ENCODE measurements around the gene CNTFR.

The CNTFR gene

GRCh38 chr9:34558919-34559623, 30.5 kb downstream of the CNTFR start:
- in situ Hi-C loops (cut with HindIII; ENCODE audit: low pct_unique_long_range_greater_than_20kb, low sequenced_read_pairs) = no loop called here
- DNase-seq (ENCODE audit: low read depth in 1 of 2, low spot score in 1 of 2) = no peak

DNA sequence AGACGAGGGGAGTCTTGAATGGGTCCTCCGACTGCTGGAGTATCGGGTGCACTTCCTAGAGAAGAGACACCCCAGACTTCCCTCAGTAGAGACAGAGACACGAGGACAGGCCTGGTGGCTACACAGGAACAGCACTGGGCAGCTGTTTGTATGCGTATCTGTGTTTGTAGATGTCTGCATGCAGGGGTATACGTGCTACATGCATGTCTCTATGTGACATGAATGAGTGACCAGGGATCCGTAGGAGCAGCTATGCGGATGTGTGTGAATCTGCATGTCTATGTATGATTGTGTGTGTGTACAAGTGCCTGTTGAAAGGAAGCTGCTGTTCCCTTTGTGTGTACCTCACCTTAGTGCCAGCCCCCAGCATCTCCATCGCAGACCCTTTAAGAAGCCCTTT, 31.2 kb downstream of the CNTFR start:
- in situ Hi-C loops (cut with HindIII; ENCODE audit: low pct_unique_long_range_greater_than_20kb, low sequenced_read_pairs) = no loop called here
- no peak for TF ChIP-seq JUND (IDR thresholded peaks at IDR 0.05; ENCODE audit: low read depth)
- DNase-seq (ENCODE audit: low read depth in 1 of 2, low spot score in 1 of 2) = no peak

More at GRCh38 chr9:34558919-34559623, 30.5 kb downstream of the CNTFR start:
- TF ChIP-seq JUND (IDR thresholded peaks at IDR 0.05; ENCODE audit: low read depth) = no peak

DNA sequence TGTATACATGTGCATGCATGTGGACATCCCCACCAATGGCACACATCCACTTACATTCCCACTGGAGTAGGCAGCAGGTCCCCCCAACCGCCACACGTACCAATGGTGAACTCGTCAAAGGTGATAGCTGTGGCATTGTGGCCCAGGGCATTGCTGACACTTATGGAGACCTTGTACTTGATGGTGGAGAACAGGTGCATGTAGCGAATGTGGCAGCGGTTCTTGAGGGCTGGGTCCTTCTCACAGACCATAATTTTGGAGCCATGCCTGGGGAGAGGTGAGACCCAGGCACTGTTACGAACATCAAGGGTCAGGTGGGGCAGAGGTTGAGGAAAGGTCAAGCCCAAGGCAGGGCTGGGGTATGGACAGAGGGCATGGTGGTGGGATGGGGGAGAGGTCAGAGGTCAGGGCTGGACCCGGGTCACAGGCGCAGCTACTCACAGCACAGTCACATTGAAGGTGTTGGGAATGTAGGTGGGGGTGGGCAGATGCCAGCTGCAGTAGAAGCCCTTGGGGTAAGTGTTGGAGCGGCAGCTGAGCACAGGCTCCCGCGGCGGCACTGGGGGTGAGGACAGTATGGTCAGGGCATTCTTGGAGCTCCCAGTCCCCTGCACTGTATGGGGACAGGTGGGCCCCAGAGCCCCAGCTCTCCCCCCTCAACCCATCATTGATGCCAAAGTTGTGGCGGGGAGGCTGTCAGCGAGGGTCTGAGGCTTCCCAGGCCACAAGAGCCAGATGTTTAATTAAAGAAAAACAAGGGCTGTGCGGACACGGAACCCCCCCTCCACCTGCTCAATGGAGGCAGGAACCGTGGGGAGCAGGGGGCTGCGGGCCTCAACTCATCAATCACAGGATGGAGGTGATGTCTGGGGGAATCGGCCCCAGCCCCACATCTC, 31.9 kb downstream of the CNTFR start:
- TF ChIP-seq JUND (IDR thresholded peaks at IDR 0.05; ENCODE audit: low read depth) = no peak
- in situ Hi-C loops (cut with HindIII; ENCODE audit: low pct_unique_long_range_greater_than_20kb, low sequenced_read_pairs) = no loop called here
- DNase-seq (ENCODE audit: low read depth in 1 of 2, low spot score in 1 of 2) = no peak

DNA sequence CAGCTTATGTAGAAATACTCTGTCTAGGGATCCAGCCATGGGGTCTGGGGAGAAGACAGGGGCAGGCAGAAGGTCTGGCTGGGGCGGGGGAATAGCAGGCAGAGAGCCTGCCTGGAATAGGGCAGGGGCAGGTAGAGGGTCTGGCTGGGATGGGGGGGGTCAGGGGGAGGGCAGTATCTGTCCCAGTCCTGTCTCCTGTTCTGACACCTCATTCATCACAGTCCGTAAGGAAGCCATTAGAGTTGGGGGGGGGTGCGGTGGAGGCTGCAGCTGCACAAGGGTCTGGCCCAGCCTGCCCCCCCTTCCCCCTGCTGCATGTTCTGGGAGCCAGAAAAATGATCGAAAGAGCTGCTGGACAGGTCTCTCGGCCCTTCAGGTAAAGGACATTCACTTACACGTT, 32.6 kb downstream of the CNTFR start:
- no peak for DNase-seq (ENCODE audit: low read depth in 1 of 2, low spot score in 1 of 2)
- TF ChIP-seq JUND (IDR thresholded peaks at IDR 0.05; ENCODE audit: low read depth) = no peak
- in situ Hi-C loops (cut with HindIII; ENCODE audit: low pct_unique_long_range_greater_than_20kb, low sequenced_read_pairs) = no loop called here

DNA sequence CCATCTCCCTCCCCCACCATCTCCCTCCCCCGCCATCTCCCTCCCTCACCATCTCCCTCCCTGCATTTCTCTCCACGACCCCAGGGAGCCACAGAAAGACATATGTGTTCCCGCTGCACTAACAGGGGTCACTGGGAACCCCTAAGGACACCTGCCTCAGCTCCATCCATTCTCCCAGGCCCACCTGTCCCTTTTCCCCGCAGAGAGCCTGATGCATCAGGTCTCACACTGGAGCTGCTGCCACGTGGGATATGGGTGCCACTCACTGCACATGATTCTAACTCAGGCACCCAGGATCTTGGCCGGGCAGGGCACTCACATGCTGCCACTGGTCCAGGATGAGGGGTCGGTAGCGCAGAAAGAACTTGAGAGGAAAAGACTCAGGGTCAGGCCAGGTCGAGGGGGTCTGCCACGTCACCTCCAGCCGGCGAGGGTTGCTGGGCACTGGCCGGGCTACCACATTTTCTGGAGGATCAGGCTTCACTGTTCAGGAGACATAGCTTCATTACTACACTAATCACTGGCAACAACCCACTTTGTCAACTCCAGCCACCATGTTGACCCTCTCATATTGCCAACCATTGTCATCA, 33.5 kb downstream of the CNTFR start:
- no peak for TF ChIP-seq JUND (IDR thresholded peaks at IDR 0.05; ENCODE audit: low read depth)
- in situ Hi-C loops (cut with HindIII; ENCODE audit: low pct_unique_long_range_greater_than_20kb, low sequenced_read_pairs) = no loop called here
- DNase-seq (ENCODE audit: low read depth in 1 of 2, low spot score in 1 of 2) = no peak

GRCh38 chr9:34555500-34555899, 34.0 kb downstream of the CNTFR start:
- no peak for DNase-seq (ENCODE audit: low read depth in 1 of 2, low spot score in 1 of 2)
- in situ Hi-C loops (cut with HindIII; ENCODE audit: low pct_unique_long_range_greater_than_20kb, low sequenced_read_pairs) = no loop called here
- TF ChIP-seq JUND (IDR thresholded peaks at IDR 0.05; ENCODE audit: low read depth) = no peak

DNA sequence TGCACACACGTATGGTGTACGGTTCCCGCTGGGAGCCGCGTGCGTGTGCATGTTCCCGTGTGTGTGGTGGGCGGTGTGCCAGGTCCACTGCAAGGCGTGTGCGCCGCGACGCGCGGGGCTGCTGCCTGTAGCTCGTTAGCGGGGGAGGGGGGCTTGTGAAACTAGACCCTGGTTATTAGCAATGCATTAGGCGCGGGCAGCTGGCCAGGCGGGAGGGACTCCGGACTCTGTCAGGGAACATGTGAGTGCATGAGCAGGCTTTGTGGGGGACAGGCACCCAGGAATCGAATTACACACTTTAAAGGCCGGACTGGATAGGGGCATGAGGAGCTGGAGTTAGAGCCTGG, 34.5 kb downstream of the CNTFR start:
- no peak for DNase-seq (ENCODE audit: low read depth in 1 of 2, low spot score in 1 of 2)
- in situ Hi-C loops (cut with HindIII; ENCODE audit: low pct_unique_long_range_greater_than_20kb, low sequenced_read_pairs) = no loop called here
- TF ChIP-seq JUND (IDR thresholded peaks at IDR 0.05; ENCODE audit: low read depth) = no peak

GRCh38 chr9:34554211-34555001, 35.1 kb downstream of the CNTFR start:
- in situ Hi-C loops (cut with HindIII; ENCODE audit: low pct_unique_long_range_greater_than_20kb, low sequenced_read_pairs) = no loop called here
- no peak for TF ChIP-seq JUND (IDR thresholded peaks at IDR 0.05; ENCODE audit: low read depth)
- no peak for DNase-seq (ENCODE audit: low read depth in 1 of 2, low spot score in 1 of 2)

DNA sequence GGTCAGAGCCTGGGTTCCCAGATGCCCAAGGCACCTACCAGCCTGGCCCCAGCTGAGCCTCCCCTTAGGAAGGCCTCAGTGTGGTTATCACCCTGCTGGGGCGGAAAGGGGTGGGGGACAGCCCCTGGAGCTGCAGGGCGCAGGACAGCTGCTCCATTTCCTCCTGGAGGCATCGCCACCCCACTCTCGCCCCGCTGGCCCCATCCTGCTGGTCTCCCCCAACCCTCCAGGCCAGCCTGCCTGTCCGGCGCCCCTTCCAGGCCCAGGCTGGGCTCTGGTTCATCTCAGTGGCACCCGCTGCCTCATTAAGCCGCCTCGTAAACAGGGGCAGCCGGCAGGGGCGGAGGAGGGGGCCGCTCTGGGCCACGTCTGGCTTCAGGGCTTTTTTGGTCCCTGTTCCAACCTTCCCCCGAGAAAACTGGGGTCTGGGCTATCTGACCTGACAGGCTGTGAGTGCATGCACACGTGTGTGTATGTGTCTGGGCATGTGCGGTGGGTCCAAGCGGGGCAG, 36.0 kb downstream of the CNTFR start:
- in situ Hi-C loops (cut with HindIII; ENCODE audit: low pct_unique_long_range_greater_than_20kb, low sequenced_read_pairs) = no loop called here
- TF ChIP-seq JUND (IDR thresholded peaks at IDR 0.05; ENCODE audit: low read depth) = no peak
- no peak for DNase-seq (ENCODE audit: low read depth in 1 of 2, low spot score in 1 of 2)

DNA sequence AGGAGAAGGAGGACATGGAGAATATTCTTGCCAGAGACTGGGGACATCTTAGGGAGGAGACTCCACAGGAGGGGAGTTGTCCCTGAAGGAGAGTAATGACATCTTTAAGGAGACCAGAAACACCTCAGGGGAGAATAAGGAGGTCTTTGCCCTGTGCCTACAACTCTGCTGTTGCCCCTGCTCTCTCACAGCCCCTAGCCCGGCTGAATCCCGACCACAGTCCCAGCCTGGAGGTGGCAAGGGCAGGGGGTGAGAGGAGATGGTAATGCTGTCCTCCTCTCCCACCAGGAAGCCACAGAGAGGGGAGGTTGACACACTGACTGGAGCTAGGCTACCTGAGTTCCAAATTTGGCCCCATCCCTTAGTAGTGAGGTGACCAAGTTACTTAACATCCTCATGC, 36.5 kb downstream of the CNTFR start:
- DNase-seq (ENCODE audit: low read depth in 1 of 2, low spot score in 1 of 2) = no peak
- TF ChIP-seq JUND (IDR thresholded peaks at IDR 0.05; ENCODE audit: low read depth) = no peak
- in situ Hi-C loops (cut with HindIII; ENCODE audit: low pct_unique_long_range_greater_than_20kb, low sequenced_read_pairs) = no loop called here

GRCh38 chr9:34552606-34552981, 36.9 kb downstream of the CNTFR start:
- DNase-seq (ENCODE audit: low read depth in 1 of 2, low spot score in 1 of 2) = no peak
- in situ Hi-C loops (cut with HindIII; ENCODE audit: low pct_unique_long_range_greater_than_20kb, low sequenced_read_pairs) = no loop called here
- no peak for TF ChIP-seq JUND (IDR thresholded peaks at IDR 0.05; ENCODE audit: low read depth)

Measured in T47D (cell line).